SJSA1 (cell line): Measurements from ENCODE around the gene SYN1. TPM values are rescaled to one million over a fixed set of nuclear protein-coding genes. Genes with fewer than 3 reads are reported as not detected.
"Not testable (repeated sequence)": the region's sequence is repeated elsewhere in the genome, so short reads cannot be mapped to it uniquely, and the experiment has no call there.

Source experiments
- DNase-seq, 2 experiments: peaks; one replicate each; pipeline ENCODE4 v3.0.0-alpha.2; 2015 to 2020; ENCODE audit warnings: low spot score in 2 of 2, low read depth in 1 of 2
- H3K27ac ChIP-seq: fragments of 250-450 bp; sonication (Bioruptor Pico); 2 replicates; pipeline ENCODE4 v1.5.1; 2020; ENCODE audit warnings: mild to moderate bottlenecking, moderate library complexity
- H3K27me3 ChIP-seq: fragments of 250-450 bp; sonication (Bioruptor Pico); replicated peaks from 2 replicates; pipeline ENCODE4 v1.5.1; 2020; ENCODE audit warnings: mild to moderate bottlenecking, moderate library complexity
- H3K36me3 ChIP-seq: fragments of 250-450 bp; sonication (Bioruptor Pico); 2 replicates; pipeline ENCODE4 v1.5.1; 2020; ENCODE audit warnings: mild to moderate bottlenecking
- H3K4me1 ChIP-seq: fragments of 250-450 bp; sonication (Bioruptor Pico); replicated peaks from 2 replicates; pipeline ENCODE4 v1.6.1; 2021; ENCODE audit warnings: mild to moderate bottlenecking
- H3K4me3 ChIP-seq: fragments of 250-450 bp; sonication (Bioruptor Pico); 2 replicates; pipeline ENCODE4 v1.5.1; 2020; ENCODE audit warnings: mild to moderate bottlenecking
- H3K9me3 ChIP-seq: fragments of 250-450 bp; sonication (Bioruptor Pico); replicated peaks from 2 replicates; pipeline ENCODE4 v1.5.1; 2020; ENCODE audit warnings: mild to moderate bottlenecking
- total RNA-seq: library from RNA; depleted of rRNA; stranded (reverse); fragments of >200 nt; shearing (Covaris generic); gene quantifications from 2 replicates; pipeline ENCODE4 v1.2.3, GENCODE V29; 2014; rRNA removed

Gene SYN1
- total RNA-seq, result 0.53 and 1.5 TPM in 2 replicates

DNA sequence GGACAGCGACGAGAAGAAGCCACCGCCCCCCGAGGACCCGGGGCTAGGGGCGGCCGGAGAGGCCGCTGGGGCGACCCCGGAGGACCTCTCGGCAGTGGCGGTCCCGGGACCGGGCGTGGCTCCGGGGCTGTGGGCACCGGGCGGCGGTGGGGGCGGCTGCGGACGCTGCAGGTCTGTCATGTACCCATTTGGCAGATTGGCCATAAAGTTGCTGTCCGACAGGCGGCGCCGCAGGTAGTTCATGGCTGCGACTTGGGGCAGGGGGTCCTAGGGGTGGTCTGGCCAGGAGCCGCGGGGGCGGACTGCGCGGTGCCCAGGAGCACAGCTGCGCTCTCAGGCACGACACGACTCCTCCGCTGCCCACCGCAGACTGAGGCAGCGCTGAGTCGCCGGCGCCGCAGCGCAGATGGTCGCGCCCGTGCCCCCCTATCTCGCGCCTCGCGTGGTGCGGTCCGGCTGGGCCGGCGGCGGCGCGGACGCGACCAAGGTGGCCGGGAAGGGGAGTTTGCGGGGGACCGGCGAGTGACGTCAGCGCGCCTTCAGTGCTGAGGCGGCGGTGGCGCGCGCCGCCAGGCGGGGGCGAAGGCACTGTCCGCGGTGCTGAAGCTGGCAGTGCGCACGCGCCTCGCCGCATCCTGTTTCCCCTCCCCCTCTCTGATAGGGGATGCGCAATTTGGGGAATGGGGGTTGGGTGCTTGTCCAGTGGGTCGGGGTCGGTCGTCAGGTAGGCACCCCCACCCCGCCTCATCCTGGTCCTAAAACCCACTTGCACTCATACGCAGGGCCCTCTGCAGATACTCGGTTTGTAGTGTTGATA, at the start of gene SYN1:
SYN1 (minus strand) TSS at position 372 of the 817 bp plus-strand sequence; CDS start at position 243, 129 bp downstream.
- DNase-seq, result peak; percentile 64 to 74
- Histone ChIP-seq H3K27me3 (no peaks in the 10 kb centered on the region), H3K4me3 (peak within 1 kb of the TSS; percentile 21; the same call in 1 of the 2 replicates), H3K4me1 (no peaks in the 10 kb centered on the region; the same call in 1 of the 2 replicates), H3K27ac (no peak within 1 kb of the TSS), H3K36me3 (no peaks in the 10 kb centered on the region), H3K9me3 (no peaks in the 10 kb centered on the region)

DNA sequence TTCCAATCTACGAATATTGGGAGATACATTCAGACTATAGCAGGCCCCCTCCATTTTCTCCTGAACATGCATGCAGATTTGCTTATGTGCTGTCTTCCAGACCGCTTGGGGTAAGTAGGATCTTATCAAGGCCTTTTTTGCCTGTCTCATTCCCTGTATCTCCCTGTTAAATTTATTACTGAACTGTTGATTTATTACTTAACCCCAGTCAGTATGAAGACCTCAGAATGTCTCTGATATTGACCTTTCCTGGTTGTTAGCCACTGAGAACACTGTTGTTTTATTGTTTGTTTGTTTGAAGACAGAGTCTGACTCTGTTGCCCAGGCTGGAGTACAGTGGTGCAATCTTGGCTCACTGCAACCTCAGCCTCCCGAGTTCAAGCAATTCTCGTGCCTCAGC, 46.1 kb upstream of the SYN1 start:
- not testable (repeated sequence) for DNase-seq, H3K4me3 ChIP-seq, H3K36me3 ChIP-seq, H3K27me3 ChIP-seq, H3K27ac ChIP-seq, H3K9me3 ChIP-seq
- peaks cover 10% of the 10 kb centered on the region for H3K4me1 ChIP-seq

DNA sequence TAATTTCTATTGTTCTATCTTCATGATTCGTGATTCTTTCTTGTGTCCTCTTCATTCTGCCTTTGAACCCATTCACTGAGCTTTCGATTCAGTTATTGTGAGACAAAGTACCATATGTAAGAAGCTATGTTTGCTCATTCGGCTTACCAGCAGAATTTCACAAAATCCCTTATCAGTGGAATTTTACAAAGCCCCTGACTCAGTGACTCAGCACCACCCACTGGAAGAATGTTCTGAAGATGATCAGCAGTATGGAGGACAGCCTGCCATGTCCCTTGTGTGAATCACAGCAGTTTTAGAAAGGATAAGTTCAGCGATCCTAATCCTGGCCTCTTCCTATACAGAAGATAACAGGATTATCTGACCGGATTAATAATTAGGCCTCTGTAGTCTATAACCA, 45.1 kb upstream of the SYN1 start:
- Histone ChIP-seq H3K9me3 (no peaks in the 10 kb centered on the region), H3K4me1 (peaks cover 10% of the 10 kb centered on the region), H3K36me3 (no peaks in the 10 kb centered on the region), H3K4me3 (no peak overlapping the region), H3K27ac (no peak overlapping the region), H3K27me3 (no peaks in the 10 kb centered on the region)
- DNase-seq, result no peak

DNA sequence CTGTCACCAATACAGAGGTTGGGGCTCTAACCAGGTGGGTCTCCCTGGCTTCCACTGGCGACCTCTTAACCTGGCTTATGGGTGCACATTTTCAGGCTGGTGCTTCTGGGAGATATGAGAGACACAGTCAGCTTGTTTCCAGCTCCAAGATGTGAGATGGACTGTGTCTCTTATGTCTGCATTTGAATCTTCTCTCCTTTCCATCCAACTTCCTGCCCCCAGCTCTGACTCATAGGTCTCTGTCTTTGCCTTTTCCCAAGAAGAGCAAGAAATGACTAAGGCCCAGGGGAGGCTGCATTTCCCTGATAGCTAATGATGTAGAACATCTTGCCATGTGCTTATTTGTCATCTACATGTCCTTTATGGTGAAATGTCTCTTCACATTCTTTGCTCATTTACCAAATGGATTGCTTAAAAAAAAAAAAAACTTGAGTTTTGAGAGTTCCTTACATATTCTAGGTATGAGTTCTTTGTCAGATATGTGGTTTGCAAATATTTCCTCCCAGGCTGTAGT, 42.5 kb upstream of the SYN1 start:
- Histone ChIP-seq H3K36me3 (peaks cover 2% of the 10 kb centered on the region), H3K27me3 (no peaks in the 10 kb centered on the region), H3K9me3 (no peaks in the 10 kb centered on the region), H3K4me1 (peaks cover 15% of the 10 kb centered on the region), H3K27ac (peak overlapping the region; percentile 60), H3K4me3 (no peak overlapping the region)
- peak; percentile 59 to 64 for DNase-seq

DNA sequence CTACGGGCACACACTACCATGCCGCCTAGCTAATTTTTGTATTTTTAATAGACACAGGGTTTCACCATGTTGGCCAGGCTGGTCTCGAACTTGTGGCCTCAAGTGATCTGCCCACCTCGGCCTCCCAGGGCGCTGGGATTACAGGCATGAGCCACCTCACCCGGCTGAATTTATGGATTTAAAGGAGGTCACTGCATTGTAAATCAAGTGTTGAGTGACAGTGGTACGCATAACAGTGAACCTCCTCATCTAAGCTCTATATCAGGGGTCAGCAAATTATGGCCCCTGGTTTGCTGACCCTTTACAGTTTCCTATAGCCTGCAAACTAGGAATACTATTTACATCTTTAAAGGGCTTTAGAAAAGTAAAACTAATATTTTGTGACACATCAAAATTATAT, 41.9 kb upstream of the SYN1 start:
- Histone ChIP-seq H3K4me3 (no peak overlapping the region), H3K36me3 (peaks cover 5% of the 10 kb centered on the region), H3K27me3 (no peaks in the 10 kb centered on the region), H3K27ac (peak overlapping the region; percentile 60), H3K9me3 (no peaks in the 10 kb centered on the region), H3K4me1 (peaks cover 15% of the 10 kb centered on the region)
- no peak for DNase-seq

DNA sequence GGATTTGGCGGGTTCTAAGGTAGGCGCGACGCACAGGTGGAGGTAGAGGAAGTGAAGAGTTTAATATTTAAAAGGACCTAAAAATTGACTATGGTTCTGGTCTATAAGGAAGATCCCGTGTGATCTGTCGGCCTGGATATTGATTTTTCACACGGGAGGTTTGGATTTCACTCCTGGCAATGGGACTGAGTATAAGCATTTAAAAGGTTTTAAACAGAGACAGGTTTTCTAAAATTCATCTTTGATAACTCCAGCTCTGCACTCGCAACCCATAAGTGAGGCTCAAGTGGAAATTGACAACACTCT, 39.7 kb upstream of the SYN1 start:
- Histone ChIP-seq H3K4me1 (peaks cover 15% of the 10 kb centered on the region), H3K27me3 (no peaks in the 10 kb centered on the region), H3K4me3 (peak overlapping the region; percentile 72), H3K36me3 (peaks cover 5% of the 10 kb centered on the region), H3K27ac (peak overlapping the region; percentile 99), H3K9me3 (no peaks in the 10 kb centered on the region)
- no peak for DNase-seq

DNA sequence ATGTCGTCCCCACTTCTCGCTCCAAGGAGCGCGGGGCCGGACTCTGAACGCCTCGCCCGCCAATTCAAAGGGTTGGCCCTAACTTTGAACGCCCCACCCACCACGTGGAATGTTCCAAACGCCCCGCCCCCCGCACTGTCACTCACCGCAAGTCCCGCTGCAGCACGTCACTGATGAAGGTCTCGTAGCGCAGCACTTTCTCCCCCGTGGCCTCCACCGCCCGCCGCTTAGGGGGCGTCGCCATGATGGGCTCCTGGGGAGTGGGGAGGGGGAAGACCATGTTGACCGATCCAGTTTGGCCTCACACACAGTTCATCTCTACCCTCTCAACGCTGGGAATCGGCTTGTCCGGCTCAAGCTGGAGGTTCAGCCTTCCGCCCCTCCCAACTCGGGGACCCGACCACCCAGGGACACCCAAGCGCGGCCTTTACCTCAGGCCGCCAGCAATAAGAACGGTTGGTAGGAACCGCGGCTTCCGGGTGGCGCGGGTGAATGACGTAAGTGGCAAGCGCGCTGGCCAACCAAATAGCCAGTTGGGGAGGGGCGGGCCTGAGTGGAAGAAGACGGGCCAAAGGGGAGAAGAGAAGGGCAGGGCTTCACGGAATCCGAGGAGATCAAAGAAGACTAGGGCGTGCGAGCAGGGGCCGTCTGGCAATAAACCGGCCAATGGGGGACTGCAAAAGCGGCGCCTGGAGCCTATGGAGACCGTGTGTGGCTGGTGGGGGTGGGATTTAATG, 39.2 kb upstream of the SYN1 start, which contains the start of gene UXT:
UXT (minus strand) TSS at position 497 of the 737 bp plus-strand sequence; CDS start at position 244, 253 bp downstream.
- Histone ChIP-seq H3K27me3 (no peaks in the 10 kb centered on the region), H3K4me3 (peak within 1 kb of the TSS; percentile 72), H3K27ac (peak within 1 kb of the TSS; percentile 99), H3K9me3 (no peaks in the 10 kb centered on the region), H3K36me3 (peaks cover 5% of the 10 kb centered on the region), H3K4me1 (peaks cover 15% of the 10 kb centered on the region)
- peak; percentile 94 to 95 for DNase-seq

DNA sequence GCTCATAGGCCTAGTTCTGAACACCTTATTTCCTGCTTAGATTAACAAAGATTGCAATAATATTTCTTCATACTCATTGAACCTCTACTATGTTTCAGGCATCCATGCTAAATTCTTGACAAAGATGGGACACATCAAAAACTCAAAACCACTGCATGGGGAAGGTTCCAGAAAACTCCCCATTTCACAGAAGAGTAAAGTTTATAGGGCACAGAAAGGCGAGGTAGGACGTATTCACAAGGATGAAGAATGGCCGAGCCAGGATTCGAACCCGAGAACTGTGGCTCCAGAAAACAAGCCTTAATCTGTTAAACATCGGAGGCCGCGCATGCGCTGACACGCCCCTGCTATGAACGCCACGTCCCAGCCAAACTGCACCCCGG, 38.6 kb upstream of the SYN1 start:
- peaks cover 5% of the 10 kb centered on the region for H3K36me3 ChIP-seq
- H3K27ac ChIP-seq, result peak overlapping the region; percentile 99
- peaks cover 15% of the 10 kb centered on the region for H3K4me1 ChIP-seq
- DNase-seq, result no peak
- H3K4me3 ChIP-seq, result peak overlapping the region; percentile 72
- no peaks in the 10 kb centered on the region for H3K9me3 ChIP-seq
- H3K27me3 ChIP-seq, result no peaks in the 10 kb centered on the region

DNA sequence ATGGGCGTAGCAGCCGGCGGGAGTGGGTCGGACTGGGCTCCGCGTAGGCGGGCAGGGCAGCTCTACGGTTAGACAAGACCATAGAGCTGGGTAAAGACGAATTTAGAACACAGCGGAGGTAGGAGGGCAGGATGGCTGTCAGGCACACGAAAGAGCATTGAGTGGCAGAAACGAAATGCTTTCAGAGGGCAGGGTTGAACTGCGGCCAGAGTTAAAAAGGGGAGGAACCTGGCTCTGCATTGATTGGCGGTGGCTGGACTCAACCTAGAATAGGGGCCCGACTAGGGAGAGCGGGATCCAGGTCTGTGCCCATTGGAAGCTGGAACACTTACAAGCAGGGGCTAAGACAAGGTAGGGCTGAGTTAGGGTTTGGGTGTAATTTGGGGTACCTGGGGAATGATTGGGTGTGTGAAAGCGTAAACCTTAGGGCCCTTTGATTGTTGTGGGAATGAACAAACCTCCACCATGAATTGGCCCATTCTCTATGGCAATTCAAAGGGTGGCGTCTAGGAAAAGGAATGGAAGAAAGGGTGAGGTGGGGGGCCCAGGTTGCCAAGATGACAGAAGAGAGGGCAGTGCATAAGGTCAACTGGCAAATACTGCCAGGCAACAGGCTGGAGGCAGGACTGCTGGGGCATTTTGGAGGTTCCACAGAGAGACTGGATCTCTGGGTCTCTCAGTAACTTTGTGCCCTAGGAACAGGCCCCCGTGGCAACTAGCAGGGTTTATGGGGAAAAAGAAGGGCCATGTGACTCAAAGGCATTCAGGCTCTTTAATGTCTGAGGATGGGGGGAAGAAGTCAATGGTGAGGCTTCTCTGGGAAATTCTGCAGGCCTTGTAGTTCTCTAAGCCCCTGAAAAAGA, 31.6 kb upstream of the SYN1 start:
- DNase-seq, result no peak
- peak overlapping the region; percentile 81 for H3K4me3 ChIP-seq
- H3K27me3 ChIP-seq, result no peaks in the 10 kb centered on the region
- no peaks in the 10 kb centered on the region for H3K9me3 ChIP-seq
- peaks cover 12% of the 10 kb centered on the region; the same call in 1 of the 2 replicates for H3K36me3 ChIP-seq
- peak overlapping the region; percentile 55 for H3K27ac ChIP-seq
- peaks cover 20% of the 10 kb centered on the region for H3K4me1 ChIP-seq

DNA sequence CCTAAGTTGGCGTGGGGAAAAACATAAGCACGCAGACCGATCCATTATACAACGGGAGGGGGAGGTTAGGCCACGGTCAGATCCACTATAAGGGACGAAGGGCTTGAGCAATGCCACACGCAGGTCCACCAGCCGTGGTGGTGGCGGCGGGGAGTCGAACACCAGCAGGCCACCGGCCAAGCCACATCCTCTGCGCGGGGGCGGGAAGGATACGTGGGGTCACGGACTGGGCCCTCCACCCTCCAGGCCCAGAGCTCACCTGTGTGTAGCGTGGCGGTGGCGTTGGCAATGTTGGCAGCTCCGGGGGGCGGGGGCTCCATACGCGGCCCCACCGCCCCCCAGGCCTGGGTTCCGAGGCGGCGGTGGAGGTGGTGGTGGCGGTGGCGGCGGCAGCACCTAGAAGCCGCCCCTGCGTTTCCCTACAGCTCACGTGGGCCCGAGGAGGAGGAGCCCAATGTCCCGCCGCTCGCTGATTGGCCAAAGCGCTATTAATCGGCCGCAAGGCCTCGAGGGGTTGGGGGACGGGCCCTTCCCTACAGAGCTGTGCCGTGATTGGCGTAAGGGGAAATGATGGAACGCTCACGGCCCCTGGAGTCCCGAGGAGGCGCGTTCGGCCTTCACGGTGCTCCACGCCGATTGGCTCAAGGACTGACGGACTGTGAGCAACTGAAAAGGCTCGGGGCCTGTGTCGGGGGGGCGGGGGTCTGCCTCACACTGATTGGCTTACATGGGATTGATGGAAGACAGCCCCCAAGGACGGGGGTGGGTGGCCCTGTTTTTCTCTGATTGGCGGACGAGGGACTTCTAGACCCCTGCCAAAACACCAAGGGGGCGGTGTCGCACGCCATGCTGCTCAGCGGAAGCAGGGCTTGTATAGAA, 30.7 kb upstream of the SYN1 start, which contains the start of gene ELK1:
ELK1 (minus strand) TSS at position 400 of the 879 bp plus-strand sequence. CDS start 9,122 bp downstream, outside the sequence.
- Histone ChIP-seq H3K9me3 (no peaks in the 10 kb centered on the region), H3K27me3 (no peaks in the 10 kb centered on the region), H3K36me3 (peaks cover 12% of the 10 kb centered on the region; the same call in 1 of the 2 replicates), H3K4me3 (peak within 1 kb of the TSS; percentile 81), H3K4me1 (peaks cover 20% of the 10 kb centered on the region), H3K27ac (peak within 1 kb of the TSS; percentile 61)
- DNase-seq, result peak; percentile 94 to 96

DNA sequence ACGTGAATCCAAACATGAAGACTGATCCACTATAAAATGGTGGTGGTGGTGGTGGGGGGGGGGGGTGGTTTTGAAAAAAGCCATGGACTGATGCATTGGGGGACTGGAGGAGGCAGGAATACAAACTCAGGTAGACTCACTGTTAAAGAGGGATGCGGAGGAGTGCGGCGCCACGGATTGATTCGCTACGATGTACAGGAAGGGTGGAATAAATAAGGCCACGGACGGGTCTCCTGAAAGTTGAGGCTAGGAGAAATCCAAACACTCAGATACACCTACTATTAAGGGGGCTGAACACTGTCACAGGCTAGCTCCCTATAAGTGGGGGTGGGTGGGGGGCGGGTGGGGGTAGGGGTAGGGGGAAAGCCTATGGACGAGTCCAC, 30.1 kb upstream of the SYN1 start:
- H3K9me3 ChIP-seq, result no peaks in the 10 kb centered on the region
- H3K36me3 ChIP-seq, result peaks cover 12% of the 10 kb centered on the region; the same call in 1 of the 2 replicates
- DNase-seq, result no peak

DNA sequence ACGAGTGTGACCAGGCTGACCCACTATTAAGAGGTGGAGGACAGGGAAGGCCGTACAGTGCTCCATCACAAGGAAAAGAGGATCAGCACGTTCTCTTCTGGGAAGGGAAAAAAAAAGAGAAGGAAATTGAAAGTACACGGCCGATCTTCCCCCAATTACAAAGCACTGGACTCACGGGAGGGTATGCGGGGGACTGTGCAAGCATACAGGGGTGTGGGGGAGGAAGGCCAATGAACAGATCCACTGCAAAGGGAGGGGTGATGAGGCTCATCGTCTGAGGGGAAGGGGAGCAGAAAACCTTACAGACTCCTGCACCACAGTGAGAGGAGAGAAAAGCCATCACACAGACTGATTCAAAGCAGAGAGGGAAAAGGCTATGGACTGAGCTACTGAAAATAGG, 29.6 kb upstream of the SYN1 start:
- DNase-seq, result no peak
- Histone ChIP-seq H3K27me3 (no peaks in the 10 kb centered on the region), H3K9me3 (no peaks in the 10 kb centered on the region), H3K4me1 (peaks cover 20% of the 10 kb centered on the region), H3K4me3 (peak overlapping the region; percentile 81), H3K36me3 (peaks cover 12% of the 10 kb centered on the region; the same call in 1 of the 2 replicates), H3K27ac (no peak overlapping the region)

More for the DNA sequence above, 30.1 kb upstream of the SYN1 start:
- peaks cover 20% of the 10 kb centered on the region for H3K4me1 ChIP-seq
- H3K4me3 ChIP-seq, result peak overlapping the region; percentile 81
- no peaks in the 10 kb centered on the region for H3K27me3 ChIP-seq
- no peak overlapping the region for H3K27ac ChIP-seq
